H9 (cell line): Measurements from ENCODE around the gene PTMA. TPM values are rescaled to one million over a fixed set of nuclear protein-coding genes. Genes with fewer than 3 reads are reported as not detected.

ENCODE experiments used
- DNase-seq: peaks from one replicate; pipeline ENCODE4 v3.0.0-alpha.2; 2017
- H2AFZ ChIP-seq: one replicate; pipeline ENCODE4 v1.6.1; 2013; ENCODE audit warnings: mild to moderate bottlenecking, low read length, control low read depth, moderate library complexity
- H2AK5ac ChIP-seq: 2 replicates; pipeline ENCODE4 v1.6.1; 2013; ENCODE audit warnings: low read length, control low read depth, mixed read lengths; ENCODE audit not compliant: insufficient read length
- H2BK120ac ChIP-seq: one replicate; pipeline ENCODE4 v1.6.1; 2013; ENCODE audit warnings: low read depth, mild to moderate bottlenecking, low read length, control low read depth, inconsistent platforms; ENCODE audit not compliant: poor library complexity, severe bottlenecking
- H2BK12ac ChIP-seq: 2 replicates; pipeline ENCODE4 v1.6.1; 2013; ENCODE audit warnings: low read length, control low read depth, mixed read lengths, low read depth; ENCODE audit not compliant: insufficient read length
- H2BK15ac ChIP-seq: 2 replicates; pipeline ENCODE4 v1.6.1; 2013; ENCODE audit warnings: low read depth, low read length, control low read depth
- H2BK20ac ChIP-seq: one replicate; pipeline ENCODE4 v1.6.1; 2013; ENCODE audit warnings: low read depth, mild to moderate bottlenecking, low read length, control low read depth, inconsistent platforms; ENCODE audit not compliant: poor library complexity, severe bottlenecking
- H2BK5ac ChIP-seq: 2 replicates; pipeline ENCODE4 v1.6.1; 2013; ENCODE audit warnings: low read length, control low read depth, mixed read lengths; ENCODE audit not compliant: insufficient read length
- H3K14ac ChIP-seq: 2 replicates; pipeline ENCODE4 v1.6.1; 2013; ENCODE audit warnings: low read length, control low read depth; ENCODE audit not compliant: insufficient read depth
- H3K18ac ChIP-seq: 2 replicates; pipeline ENCODE4 v1.6.1; 2013; ENCODE audit warnings: low read depth, mild to moderate bottlenecking, mixed read lengths, low read length, control low read depth; ENCODE audit not compliant: insufficient read length
- H3K23ac ChIP-seq: 2 replicates; pipeline ENCODE4 v1.6.1; 2013; ENCODE audit warnings: low read length, control low read depth, mixed read lengths, low read depth; ENCODE audit not compliant: insufficient read length
- H3K23me2 ChIP-seq: 2 replicates; pipeline ENCODE4 v1.6.1; 2013; ENCODE audit warnings: low read depth, mild to moderate bottlenecking, mixed read lengths, low read length, control low read depth; ENCODE audit not compliant: insufficient read length, poor library complexity, severe bottlenecking
- H3K27ac ChIP-seq: 2 replicates; pipeline ENCODE4 v1.5.1; 2013; ENCODE audit warnings: low read length, control low read depth, mixed read lengths, low read depth; ENCODE audit not compliant: insufficient read length
- H3K27me3 ChIP-seq: 2 replicates; pipeline ENCODE4 v1.6.1; 2013; ENCODE audit warnings: low read length, control low read depth, inconsistent platforms; ENCODE audit not compliant: insufficient read depth
- H3K4ac ChIP-seq: 2 replicates; pipeline ENCODE4 v1.6.1; 2013; ENCODE audit warnings: low read depth, mild to moderate bottlenecking, control low read depth, inconsistent platforms, low read length, moderate library complexity
- H3K4me1 ChIP-seq: 2 replicates; pipeline ENCODE4 v1.6.1; 2013; ENCODE audit warnings: low read length, control low read depth, inconsistent platforms; ENCODE audit not compliant: insufficient read depth
- H3K4me2 ChIP-seq: 2 replicates; pipeline ENCODE4 v1.6.1; 2013; ENCODE audit warnings: low read length, control low read depth, mixed read lengths; ENCODE audit not compliant: insufficient read length, insufficient read depth
- H3K56ac ChIP-seq: 2 replicates; pipeline ENCODE4 v1.6.1; 2013; ENCODE audit warnings: low read depth, mild to moderate bottlenecking, mixed read lengths, low read length, control low read depth; ENCODE audit not compliant: insufficient read length
- H3K79me1 ChIP-seq: 2 replicates; pipeline ENCODE4 v1.6.1; 2013; ENCODE audit warnings: low read depth, mild to moderate bottlenecking, moderate library complexity, low read length, control low read depth, inconsistent platforms; ENCODE audit not compliant: insufficient read depth, poor library complexity, severe bottlenecking
- H3K79me2 ChIP-seq: 2 replicates; pipeline ENCODE4 v1.6.1; 2013; ENCODE audit warnings: low read length, control low read depth, inconsistent platforms; ENCODE audit not compliant: insufficient read depth
- H3K9ac ChIP-seq: 2 replicates; pipeline ENCODE4 v1.6.1; 2013; ENCODE audit warnings: low read length, control low read depth, mixed read lengths; ENCODE audit not compliant: insufficient read length; ENCODE audit errors: extremely low read depth
- H3K9me3 ChIP-seq: one replicate; pipeline ENCODE4 v1.6.1; 2013; ENCODE audit warnings: low read depth, low read length, inconsistent platforms; ENCODE audit not compliant: control insufficient read depth
- H3T11ph ChIP-seq: one replicate; pipeline ENCODE4 v1.6.1; 2013; ENCODE audit warnings: mild to moderate bottlenecking, low read length, control low read depth, inconsistent platforms
- H4K20me1 ChIP-seq: one replicate; pipeline ENCODE4 v1.6.1; 2013; ENCODE audit not compliant: control insufficient read depth, insufficient read length, insufficient read depth
- H4K5ac ChIP-seq: 2 replicates; pipeline ENCODE4 v1.6.1; 2013; ENCODE audit warnings: low read depth, mild to moderate bottlenecking, mixed read lengths, low read length, control low read depth; ENCODE audit not compliant: insufficient read length
- H4K8ac ChIP-seq: replicated peaks from 2 replicates; pipeline ENCODE4 v1.6.1; 2013; ENCODE audit warnings: low read length, control low read depth, mixed read lengths, low read depth; ENCODE audit not compliant: insufficient read length
- H4K91ac ChIP-seq: 2 replicates; pipeline ENCODE4 v1.6.1; 2013; ENCODE audit warnings: low read depth, mild to moderate bottlenecking, moderate library complexity, mixed read lengths, low read length, control low read depth; ENCODE audit not compliant: insufficient read length
- H3K27ac Mint-ChIP-seq, 3 experiments: 2 replicates in 2 of 3; 3 replicates in 1 of 3; pipeline ENCODE4 v1.8.0; 2020 to 2021; ENCODE audit warnings: mixed read lengths in 3 of 3, mild to moderate bottlenecking in 1 of 3, moderate library complexity in 1 of 3
- H3K27me3 Mint-ChIP-seq: 2 replicates; pipeline ENCODE4 v1.8.0; 2021; ENCODE audit warnings: low read depth, mild to moderate bottlenecking, moderate library complexity, mixed read lengths
- H3K36me3 Mint-ChIP-seq, 3 experiments: 2 replicates in 2 of 3; 3 replicates in 1 of 3; pipeline ENCODE4 v1.8.0; 2020 to 2021; ENCODE audit warnings: low read depth in 3 of 3, mixed read lengths in 3 of 3; ENCODE audit not compliant: insufficient read depth in 1 of 3
- H3K4me1 Mint-ChIP-seq, 2 experiments: 2 replicates each; pipeline ENCODE4 v1.8.0; 2020; ENCODE audit warnings: mixed read lengths in 2 of 2
- H3K4me3 Mint-ChIP-seq, 2 experiments: 2 replicates in 1 of 2; 3 replicates in 1 of 2; pipeline ENCODE4 v1.8.0; 2020 to 2021; ENCODE audit warnings: mild to moderate bottlenecking in 2 of 2, mixed read lengths in 2 of 2, moderate library complexity in 1 of 2
- H3K9me3 Mint-ChIP-seq, 2 experiments: 2 replicates in 1 of 2; 3 replicates in 1 of 2; pipeline ENCODE4 v1.8.0; 2020; ENCODE audit warnings: mild to moderate bottlenecking in 2 of 2, mixed read lengths in 2 of 2, moderate library complexity in 1 of 2
- CTCF ChIP-seq: fragments of 200-600 bp; sonication (generic); conservative IDR thresholded peaks from 3 replicates; pipeline ENCODE4 v1.8.0; 2021; ENCODE audit warnings: antibody characterized with exemption, mild to moderate bottlenecking
- WGBS: extraction: QIAGEN DNeasy Blood & Tissue Kit; methylation state at CpG from one replicate; pipeline ENCODE4 v1.1.7; 2013; ENCODE audit warnings: missing lambda C conversion rate, low lambda C conversion rate, mixed read lengths; ENCODE audit not compliant: insufficient read length; ENCODE audit errors: extremely low coverage; 5-methylcytosine and 5-hydroxymethylcytosine counted together
- total RNA-seq: library from RNA; stranded (reverse); gene quantifications from 2 replicates; pipeline ENCODE4 v1.2.1, GENCODE V29; 2021

Gene PTMA
- total RNA-seq, 1 experiment from 2014 or later: 1,963 TPM

- H3K36me3 Mint-ChIP-seq: no peaks in the 10 kb centered on the region
- peaks cover 5% of the 10 kb centered on the region; the same call in 1 of the 2 replicates for H3K4me1 ChIP-seq
- H2AFZ ChIP-seq: no peak overlapping the region
- H3K56ac ChIP-seq: no peak overlapping the region
- H2BK20ac ChIP-seq: no peak overlapping the region
- H4K91ac ChIP-seq: no peak overlapping the region
- no peak overlapping the region for H3K14ac ChIP-seq
- H2BK15ac ChIP-seq: no peak overlapping the region
- no CpG with 5 or more reads among the region's 20 CpGs for WGBS
- no peak overlapping the region for H2BK120ac ChIP-seq
- H2BK12ac ChIP-seq: no peak overlapping the region
- no peak overlapping the region for H3K27ac ChIP-seq
- H3K4me1 Mint-ChIP-seq: peaks cover 46 to 55% of the 10 kb centered on the region in 2 experiments
- H3K79me1 ChIP-seq: no peaks in the 10 kb centered on the region
- H3K4ac ChIP-seq: no peak overlapping the region
- H4K20me1 ChIP-seq: no peaks in the 10 kb centered on the region
- no peaks in the 10 kb centered on the region for H3K79me2 ChIP-seq
- H3K9me3 Mint-ChIP-seq: no peaks in the 10 kb centered on the region
- H3K23me2 ChIP-seq: peaks cover 11% of the 10 kb centered on the region
- peaks cover 1% of the 10 kb centered on the region; the same call in 1 of the 2 replicates for H3K27me3 Mint-ChIP-seq
- H3T11ph ChIP-seq: no peak overlapping the region
- peak; percentile 69 for DNase-seq
- H3K27ac Mint-ChIP-seq: peak overlapping the region in 1 of 3 experiments; percentile 52; a peak in 1 of 7 replicates
- no peak overlapping the region for H3K18ac ChIP-seq
- no peak overlapping the region for H2AK5ac ChIP-seq
- no peaks in the 10 kb centered on the region for H3K9me3 ChIP-seq
- H4K5ac ChIP-seq: no peak overlapping the region
- peak overlapping the region; percentile 53 to 58; a peak in 4 of 5 replicates for H3K4me3 Mint-ChIP-seq
- no peak overlapping the region for H4K8ac ChIP-seq
- no peak overlapping the region for H3K9ac ChIP-seq
- no peaks in the 10 kb centered on the region for H3K27me3 ChIP-seq
- peak; percentile 63 for TF ChIP-seq CTCF
- H3K23ac ChIP-seq: no peak overlapping the region
- H3K4me2 ChIP-seq: no peak overlapping the region
- no peak overlapping the region for H2BK5ac ChIP-seq
Observed at GRCh38 chr2:231685349-231686191, 22.8 kb upstream of the PTMA start.
